Measurements from ENCODE around the gene B4GALNT3. TPM values are rescaled to one million over a fixed set of nuclear protein-coding genes. Genes with fewer than 3 reads are reported as not detected.

B4GALNT3 gene
- total and polyA plus RNA-seq, 10 of the 15 experiments (the other 5 are each of a cell fraction or from before 2014, with no cell fraction given) = 0.05 to 4.2 (median 2.7) TPM; not detected in 1

GRCh38 chr12:581321-581720 is 121.6 kb downstream of the B4GALNT3 start:
- H3K79me2 ChIP-seq (ENCODE audit: control insufficient read depth, insufficient read depth, low read length) = no peaks in the 10 kb centered on the region
- ChIA-PET RAD21 (ENCODE audit: unreplicated experiment) (interaction anchor here (0.7 kb wide), 1 partner anchor 33 kb away, joined by 3 read pairs; no protein-coding TSS in a partner anchor), CTCF (interaction anchor here (2.2 kb wide), 1 partner anchor 10 kb away, joined by 5 read pairs; no protein-coding TSS in a partner anchor), POLR2A (no interaction called here), SMC1A (ENCODE audit: uncharacterized antibody, unreplicated experiment) (interaction anchor here (1.1 kb wide), 1 partner anchor 234 kb away, joined by 4 read pairs; no protein-coding TSS in a partner anchor)
- no peak overlapping the region for H3K27ac ChIP-seq (ENCODE audit: control insufficient read depth, insufficient read depth)
- intact Hi-C loops (cut with micrococcal nuclease; ENCODE audit: unreplicated experiment) (no loop called here), in situ Hi-C loops (cut with MboI) (no loop called here)
- no peaks in the 10 kb centered on the region for H3K27me3 ChIP-seq (replicated peaks in 1 of 2; ENCODE audit: control insufficient read depth in 2 of 2, insufficient read depth in 2 of 2, low read length in 1 of 2)
- H3K9me3 ChIP-seq (replicated peaks; ENCODE audit: control insufficient read depth, insufficient read depth, low read length) = no peaks in the 10 kb centered on the region
- H2AFZ ChIP-seq (ENCODE audit: control insufficient read depth, low read depth, low read length) = no peak overlapping the region
- peaks cover 13% of the 10 kb centered on the region for H3K4me1 ChIP-seq (ENCODE audit: control insufficient read depth, insufficient read depth, low read length)
- no peak overlapping the region for H3K9ac ChIP-seq (ENCODE audit: control insufficient read depth, insufficient read depth, low read length)
- TF ChIP-seq STAT3 (IDR thresholded peaks at IDR 0.05; ENCODE audit: low read depth, low read length) = no peak
- no peak for TF ChIP-seq EGR1 (IDR thresholded peaks at IDR 0.05; ENCODE audit: borderline replicate concordance in 1 of 2, low read depth in 2 of 2, low read length in 2 of 2)
- no peak for TF ChIP-seq LARP7 (IDR thresholded peaks at IDR 0.05)
- no peak for TF ChIP-seq TCF7 (IDR thresholded peaks at IDR 0.05; ENCODE audit: borderline replicate concordance)
- TF ChIP-seq JUND (IDR thresholded peaks at IDR 0.05; ENCODE audit: low read depth, low read length) = no peak
- ATAC-seq (no peak), FAIRE-seq (no peak), DNase-seq (ENCODE audit: low read depth, low spot score) (no peak)
- WGBS (ENCODE audit: insufficient coverage, insufficient replicate concordance, low lambda C conversion rate, missing lambda C conversion rate) = 95% methylated on average over 5 of the region's 5 CpGs
- BruUV-seq (replicated peaks) = no TSS peak
- H3K4me3 ChIP-seq = no peak overlapping the region
- H3K36me3 ChIP-seq (ENCODE audit: control insufficient read depth in 2 of 2, insufficient read depth in 2 of 2, low read length in 1 of 2) = no peaks in the 10 kb centered on the region
- no peak overlapping the region for H3K4me2 ChIP-seq (ENCODE audit: control insufficient read depth, insufficient read depth)
- no peaks in the 10 kb centered on the region for H4K20me1 ChIP-seq (ENCODE audit: control insufficient read depth, insufficient read depth)

GRCh38 chr12:581746-582145 is 122.0 kb downstream of the B4GALNT3 start:
- ChIA-PET RAD21 (ENCODE audit: unreplicated experiment) (interaction anchor here (0.7 kb wide), 1 partner anchor 33 kb away, joined by 3 read pairs; no protein-coding TSS in a partner anchor), SMC1A (ENCODE audit: uncharacterized antibody, unreplicated experiment) (interaction anchor here (1.1 kb wide), 1 partner anchor 233 kb away, joined by 4 read pairs; no protein-coding TSS in a partner anchor), POLR2A (no interaction called here), CTCF (interaction anchor here (2.2 kb wide), 1 partner anchor 10 kb away, joined by 5 read pairs; no protein-coding TSS in a partner anchor)
- Histone ChIP-seq H3K27me3 (replicated peaks in 1 of 2; ENCODE audit: control insufficient read depth in 2 of 2, insufficient read depth in 2 of 2, low read length in 1 of 2) (no peaks in the 10 kb centered on the region), H4K20me1 (ENCODE audit: control insufficient read depth, insufficient read depth) (no peaks in the 10 kb centered on the region), H3K4me1 (ENCODE audit: control insufficient read depth, insufficient read depth, low read length) (peaks cover 12% of the 10 kb centered on the region), H3K4me2 (ENCODE audit: control insufficient read depth, insufficient read depth) (no peak overlapping the region), H3K79me2 (ENCODE audit: control insufficient read depth, insufficient read depth, low read length) (no peaks in the 10 kb centered on the region), H3K36me3 (ENCODE audit: control insufficient read depth in 2 of 2, insufficient read depth in 2 of 2, low read length in 1 of 2) (no peaks in the 10 kb centered on the region), H3K4me3 (no peak overlapping the region), H2AFZ (ENCODE audit: control insufficient read depth, low read depth, low read length) (no peak overlapping the region), H3K9me3 (replicated peaks; ENCODE audit: control insufficient read depth, insufficient read depth, low read length) (no peaks in the 10 kb centered on the region), H3K9ac (ENCODE audit: control insufficient read depth, insufficient read depth, low read length) (no peak overlapping the region), H3K27ac (ENCODE audit: control insufficient read depth, insufficient read depth) (no peak overlapping the region)
- intact Hi-C loops (cut with micrococcal nuclease; ENCODE audit: unreplicated experiment) (no loop called here), in situ Hi-C loops (cut with MboI) (no loop called here)
- 93% methylated on average over 9 of the region's 9 CpGs for WGBS (ENCODE audit: insufficient coverage, insufficient replicate concordance, low lambda C conversion rate, missing lambda C conversion rate)
- DNase-seq (ENCODE audit: low read depth, low spot score) (no peak), FAIRE-seq (no peak), ATAC-seq (no peak)
- BruUV-seq (replicated peaks) = no TSS peak
- no peak for TF ChIP-seq SMARCA5 (IDR thresholded peaks at IDR 0.05)
- TF ChIP-seq NR2C1 (IDR thresholded peaks at IDR 0.05) = no peak
- no peak for TF ChIP-seq ATF3 (IDR thresholded peaks at IDR 0.05; ENCODE audit: borderline replicate concordance, extremely low read depth, low read depth, low read length)
- no peak for TF ChIP-seq NFXL1 (IDR thresholded peaks at IDR 0.05; ENCODE audit: borderline replicate concordance)
- no peak for TF ChIP-seq SMAD1 (IDR thresholded peaks at IDR 0.05; ENCODE audit: low read depth, partially characterized antibody)
- TF ChIP-seq PRDM15 (CRISPR knock-in tag; IDR thresholded peaks at IDR 0.05) = no peak
- TF ChIP-seq ZBED1 (IDR thresholded peaks at IDR 0.05; ENCODE audit: borderline replicate concordance) = no peak
- TF ChIP-seq CBX3 (IDR thresholded peaks at IDR 0.05; ENCODE audit: borderline replicate concordance, low read depth) = no peak
- TF ChIP-seq HCFC1 (IDR thresholded peaks at IDR 0.05; ENCODE audit: low read length) = no peak

Data from GM12878 (cell line).